Head of caudate nucleus (tissue), 42 donors: Measurements from ENCODE around the gene CREB5.
"Not testable (repeated sequence)": the region's sequence is repeated elsewhere in the genome, so short reads cannot be mapped to it uniquely, and the experiment has no call there.

Experiments used
- DNase-seq, 42 donors: peaks; one replicate each; pipeline versions ENCODE4 v3.0.0 to v3.0.0-alpha.2; 2020 to 2021; ENCODE audit warnings: mixed read lengths in 7 of 42
- intact Hi-C: fragments of 100-400 bp; cut with DNase I; formaldehyde crosslinking; loops from one replicate; pipeline ENCODE4 v1.15.0; 2022

Gene CREB5

GRCh38 chr7:28758186-28758585 lies 345.9 kb downstream of the CREB5 start:
- no peak for DNase-seq
- intact Hi-C loops: no loop called here

- DNase-seq: peak in 2 of 42 donors; percentile 32 to 54
- intact Hi-C loops: no loop called here
Observed at GRCh38 chr7:28759475-28759971, 347.2 kb downstream of the CREB5 start.

GRCh38 chr7:28761505-28761904 lies 349.2 kb downstream of the CREB5 start:
- DNase-seq: no peak
- intact Hi-C loops: loop anchor here (10.0 kb wide), 1 partner anchor 357 kb away; no protein-coding TSS in a partner anchor

GRCh38 chr7:28762651-28763050 lies 350.3 kb downstream of the CREB5 start:
- no peak for DNase-seq
- intact Hi-C loops: loop anchor here (10.0 kb wide), 1 partner anchor 358 kb away; no protein-coding TSS in a partner anchor

- intact Hi-C loops: loop anchor here (10.0 kb wide), 1 partner anchor 362 kb away; no protein-coding TSS in a partner anchor
- DNase-seq: no peak
Observed at GRCh38 chr7:28766359-28766758, 354.0 kb downstream of the CREB5 start.

- intact Hi-C loops: loop anchor here (10.0 kb wide), 1 partner anchor 363 kb away; no protein-coding TSS in a partner anchor
- no peak for DNase-seq
Observed at GRCh38 chr7:28767356-28767755, 355.0 kb downstream of the CREB5 start.

- DNase-seq: no peak
- intact Hi-C loops: loop anchor here (10.0 kb wide), 1 partner anchor 364 kb away; no protein-coding TSS in a partner anchor
Observed at GRCh38 chr7:28768577-28769147, 356.3 kb downstream of the CREB5 start.

GRCh38 chr7:28771906-28772622 lies 359.7 kb downstream of the CREB5 start:
- intact Hi-C loops: no loop called here
- no peak for DNase-seq

GRCh38 chr7:28773423-28774145 lies 361.3 kb downstream of the CREB5 start:
- intact Hi-C loops: no loop called here
- no peak for DNase-seq

GRCh38 chr7:28774261-28774988 lies 362.1 kb downstream of the CREB5 start:
- DNase-seq: no peak

GRCh38 chr7:28776463-28777157 lies 364.3 kb downstream of the CREB5 start:
- intact Hi-C loops: no loop called here
- no peak for DNase-seq

More at GRCh38 chr7:28774261-28774988, 362.1 kb downstream of the CREB5 start:
- intact Hi-C loops: no loop called here

- DNase-seq: no peak
- intact Hi-C loops: no loop called here
Observed at GRCh38 chr7:28778786-28779185, 366.5 kb downstream of the CREB5 start.

- DNase-seq: no peak
- intact Hi-C loops: no loop called here
Observed at GRCh38 chr7:28779954-28780353, 367.6 kb downstream of the CREB5 start.

GRCh38 chr7:28782362-28782761 lies 370.0 kb downstream of the CREB5 start:
- no peak for DNase-seq
- intact Hi-C loops: no loop called here

GRCh38 chr7:28784171-28784902 lies 372.0 kb downstream of the CREB5 start:
- intact Hi-C loops: no loop called here
- no peak for DNase-seq

GRCh38 chr7:28785041-28785995 lies 373.0 kb downstream of the CREB5 start:
- no peak for DNase-seq
- intact Hi-C loops: no loop called here

GRCh38 chr7:28786156-28786555 lies 373.8 kb downstream of the CREB5 start:
- intact Hi-C loops, DNase-seq: not testable (repeated sequence)
